Gastrocnemius medialis (tissue), 4 donors: ENCODE measurements around the gene ZNF287. TPM values are rescaled to one million over a fixed set of nuclear protein-coding genes. Genes with fewer than 3 reads are reported as not detected.

Experiments used
- ATAC-seq, 2 donors: fragments of 150-250 bp; one replicate each; pipeline ENCODE4 v1.9.1; 2016
- DNase-seq, 2 donors: peaks; one replicate each; pipeline ENCODE4 v3.0.0-alpha.2; 2019
- H3K27ac ChIP-seq, 4 donors: fragments of 200-600 bp; sonication (generic); 1 replicate in 1 of 4; 2 replicates in 3 of 4; pipeline ENCODE4 v1.5.1; 2016 to 2018; ENCODE audit warnings: mild to moderate bottlenecking in 2 of 4, moderate library complexity in 1 of 4
- H3K27me3 ChIP-seq, 3 donors: fragments of 200-600 bp; sonication (generic) in 2 of 3; 1 replicate in 1 of 3; 2 replicates in 2 of 3; pipeline versions ENCODE4 v1.5.1 to v1.6.0; 2016 to 2019; ENCODE audit warnings: mild to moderate bottlenecking in 1 of 3, moderate library complexity in 1 of 3
- H3K36me3 ChIP-seq, 2 donors: fragments of 200-600 bp; sonication (generic) in 1 of 2; one replicate each; pipeline ENCODE4 v1.5.1; 2017 to 2018
- H3K4me1 ChIP-seq, 2 donors: fragments of 200-600 bp; sonication (generic) in 1 of 2; one replicate each; pipeline ENCODE4 v1.5.1; 2016 to 2017; ENCODE audit warnings: mild to moderate bottlenecking in 2 of 2
- H3K4me3 ChIP-seq, 4 donors: fragments of 200-600 bp; sonication (generic) in 3 of 4; 1 replicate in 1 of 4; 2 replicates in 3 of 4; pipeline ENCODE4 v1.5.1; 2016 to 2019; ENCODE audit warnings: mild to moderate bottlenecking in 2 of 4
- H3K9me3 ChIP-seq, 3 donors: fragments of 200-600 bp; sonication (generic) in 2 of 3; 1 replicate in 1 of 3; 2 replicates in 2 of 3; pipeline ENCODE4 v1.5.1; 2016 to 2019
- CTCF ChIP-seq, 5 experiments: fragments of 450-650 bp in 3 of 5; fragments of 200-600 bp in 2 of 5; sonication (generic) in 2 of 5; IDR thresholded peaks in 4 of 5; conservative IDR thresholded peaks in 1 of 5; 1 replicate in 4 of 5; 2 replicates in 1 of 5; pipeline ENCODE4 v1.5.1; 2016 to 2019; ENCODE audit warnings: antibody characterized with exemption in 5 of 5, mild to moderate bottlenecking in 3 of 5, moderate library complexity in 3 of 5
- POLR2A ChIP-seq, 2 donors: fragments of 450-650 bp; IDR thresholded peaks; one replicate each; pipeline ENCODE4 v1.6.1; 2017; ENCODE audit warnings: antibody characterized with exemption in 2 of 2, mild to moderate bottlenecking in 2 of 2, moderate library complexity in 2 of 2
- in situ Hi-C, 4 donors: fragments of 200-750 bp; cut with MboI; loops; one replicate each; pipeline versions ENCODE4 v1.15.0 to v1.8.0; 2017; ENCODE audit warnings: low sequenced_read_pairs in 4 of 4
- intact Hi-C: fragments of 100-400 bp; cut with DNase I; formaldehyde crosslinking; loops from one replicate; pipeline ENCODE4 v1.15.1; 2023; ENCODE audit warnings: low total_unique reads
- total RNA-seq, 4 donors: library from RNA; depleted of rRNA; stranded (reverse); fragments of >200 nt; gene quantifications; one replicate each; pipeline versions ENCODE4 v1.1.0 to v1.2.3, GENCODE V29; 2016

The ZNF287 gene
- total RNA-seq, 4 donors from 2014 or later, result 1.5 to 7.2 (median 4.9) TPM

GRCh38 chr17:16515933-16516332 lies 53.1 kb downstream of the ZNF287 start:
- intact Hi-C loops, result no loop called here
- Histone ChIP-seq H3K9me3 (no peaks in the 10 kb centered on the region), H3K36me3 (no peaks in the 10 kb centered on the region), H3K27ac (no peak overlapping the region), H3K4me1 (peaks cover 0 to 6% of the 10 kb centered on the region in 2 donors), H3K27me3 (peaks cover 0 to 19% (median 14%) of the 10 kb centered on the region in 3 donors), H3K4me3 (no peak overlapping the region)
- in situ Hi-C loops, result loop anchor here in 3 of 4 donors (5.0 to 25.0 kb wide), 3 partner anchors 61 to 154 kb away; partner anchors contain the start of gene CENPV (in 1 of the 3)
- ATAC-seq, result no peak
- TF ChIP-seq CTCF (IDR thresholded peaks at IDR 0.05 in 4 of 5, conservative IDR thresholded peaks at IDR 0.05 in 1 of 5), result no peak
- DNase-seq, result no peak

GRCh38 chr17:16513873-16514272 lies 55.1 kb downstream of the ZNF287 start:
- peaks cover 0 to 16% (median 14%) of the 10 kb centered on the region in 3 donors for H3K27me3 ChIP-seq
- H3K9me3 ChIP-seq, result no peaks in the 10 kb centered on the region
- no peak for TF ChIP-seq CTCF (IDR thresholded peaks at IDR 0.05 in 4 of 5, conservative IDR thresholded peaks at IDR 0.05 in 1 of 5)
- TF ChIP-seq POLR2A (IDR thresholded peaks at IDR 0.05), result no peak
- H3K36me3 ChIP-seq, result no peaks in the 10 kb centered on the region
- peaks cover 0 to 6% of the 10 kb centered on the region in 2 donors for H3K4me1 ChIP-seq
- intact Hi-C loops, result no loop called here
- no peak overlapping the region for H3K27ac ChIP-seq
- no peak overlapping the region for H3K4me3 ChIP-seq
- DNase-seq, result no peak
- in situ Hi-C loops, result loop anchor here in 2 of 4 donors (10.0 to 25.0 kb wide), 2 partner anchors 59 to 152 kb away; partner anchors contain the start of gene CENPV (in 1 of the 2)
- no peak for ATAC-seq

GRCh38 chr17:16512011-16512410 lies 57.0 kb downstream of the ZNF287 start:
- in situ Hi-C loops, result loop anchor here in 2 of 4 donors (10.0 to 25.0 kb wide), 2 partner anchors 57 to 150 kb away; partner anchors contain the start of gene CENPV (in 1 of the 2)
- no peak for TF ChIP-seq POLR2A (IDR thresholded peaks at IDR 0.05)
- TF ChIP-seq CTCF (IDR thresholded peaks at IDR 0.05 in 4 of 5, conservative IDR thresholded peaks at IDR 0.05 in 1 of 5), result no peak

GRCh38 chr17:16511593-16511992 lies 57.4 kb downstream of the ZNF287 start:
- intact Hi-C loops (no loop called here), in situ Hi-C loops (loop anchor here in 2 of 4 donors (10.0 to 25.0 kb wide), 2 partner anchors 57 to 149 kb away; partner anchors contain the start of gene CENPV (in 1 of the 2))
- Histone ChIP-seq H3K4me3 (no peak overlapping the region), H3K9me3 (no peaks in the 10 kb centered on the region), H3K4me1 (peaks cover 0 to 2% of the 10 kb centered on the region in 2 donors), H3K27ac (no peak overlapping the region), H3K27me3 (peaks cover 0 to 5% (median 4%) of the 10 kb centered on the region in 3 donors), H3K36me3 (no peaks in the 10 kb centered on the region)
- ATAC-seq (no peak), DNase-seq (no peak)
- TF ChIP-seq POLR2A (IDR thresholded peaks at IDR 0.05) (no peak), CTCF (IDR thresholded peaks at IDR 0.05 in 4 of 5, conservative IDR thresholded peaks at IDR 0.05 in 1 of 5) (no peak)

More at GRCh38 chr17:16512011-16512410, 57.0 kb downstream of the ZNF287 start:
- H3K27ac ChIP-seq, result no peak overlapping the region
- peaks cover 0 to 6% of the 10 kb centered on the region in 2 donors for H3K4me1 ChIP-seq
- no peaks in the 10 kb centered on the region for H3K9me3 ChIP-seq
- no peak overlapping the region for H3K4me3 ChIP-seq
- intact Hi-C loops, result no loop called here
- no peak for ATAC-seq
- DNase-seq, result no peak
- peaks cover 0 to 7% (median 4%) of the 10 kb centered on the region in 3 donors for H3K27me3 ChIP-seq
- H3K36me3 ChIP-seq, result no peaks in the 10 kb centered on the region
